Breast epithelium (tissue), 3 donors: ENCODE results near the gene PIK3CD.

Experiments used
- POLR2A ChIP-seq: fragments of 450-650 bp; IDR thresholded peaks from one replicate; pipeline ENCODE4 v1.6.1; 2016; ENCODE audit warnings: antibody characterized with exemption, mild to moderate bottlenecking, moderate library complexity
- POLR2AphosphoS5 ChIP-seq, 3 donors: sonication (generic); formaldehyde crosslinking; IDR thresholded peaks; one replicate each; pipeline ENCODE4 v1.6.1; 2017; ENCODE audit warnings: antibody characterized with exemption in 3 of 3
- TF ChIP-seq, protein P1 (sequence below), 3 donors: fragments of 450-650 bp; IDR thresholded peaks; one replicate each; pipeline ENCODE4 v1.5.1; 2016 to 2017; ENCODE audit warnings: antibody characterized with exemption in 3 of 3, mild to moderate bottlenecking in 3 of 3, moderate library complexity in 3 of 3

DNA sequence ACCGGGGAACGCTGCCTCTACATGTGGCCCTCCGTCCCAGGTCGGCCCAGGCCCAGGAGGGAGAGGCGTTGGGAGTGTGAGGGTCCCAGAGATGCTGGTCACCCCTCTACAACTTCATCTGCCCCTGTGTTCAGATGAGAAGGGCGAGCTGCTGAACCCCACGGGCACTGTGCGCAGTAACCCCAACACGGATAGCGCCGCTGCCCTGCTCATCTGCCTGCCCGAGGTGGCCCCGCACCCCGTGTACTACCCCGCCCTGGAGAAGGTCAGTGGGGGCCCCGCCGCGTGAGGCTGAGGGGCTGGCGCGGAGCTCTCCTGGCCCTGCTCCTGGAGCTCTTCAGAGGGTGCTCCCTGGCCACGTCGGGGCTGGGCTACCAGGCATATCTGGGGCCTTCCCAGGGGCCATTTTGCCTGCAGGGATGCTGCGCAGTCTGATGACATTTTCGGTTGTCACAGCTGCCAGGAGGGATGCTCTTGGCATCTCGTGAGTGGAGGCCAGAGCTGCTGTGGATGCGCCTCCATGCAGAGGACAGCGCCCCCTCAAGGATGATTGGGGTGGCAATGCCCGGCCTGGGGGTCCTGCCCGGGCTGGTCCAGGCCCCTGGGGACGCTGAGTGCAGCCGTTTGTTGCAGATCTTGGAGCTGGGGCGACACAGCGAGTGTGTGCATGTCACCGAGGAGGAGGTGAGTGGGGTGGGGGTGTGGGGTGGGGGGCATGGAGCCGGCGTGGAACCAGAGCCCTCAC is 68.6 kb downstream of the PIK3CD start:
- TF ChIP-seq, protein P1, sequence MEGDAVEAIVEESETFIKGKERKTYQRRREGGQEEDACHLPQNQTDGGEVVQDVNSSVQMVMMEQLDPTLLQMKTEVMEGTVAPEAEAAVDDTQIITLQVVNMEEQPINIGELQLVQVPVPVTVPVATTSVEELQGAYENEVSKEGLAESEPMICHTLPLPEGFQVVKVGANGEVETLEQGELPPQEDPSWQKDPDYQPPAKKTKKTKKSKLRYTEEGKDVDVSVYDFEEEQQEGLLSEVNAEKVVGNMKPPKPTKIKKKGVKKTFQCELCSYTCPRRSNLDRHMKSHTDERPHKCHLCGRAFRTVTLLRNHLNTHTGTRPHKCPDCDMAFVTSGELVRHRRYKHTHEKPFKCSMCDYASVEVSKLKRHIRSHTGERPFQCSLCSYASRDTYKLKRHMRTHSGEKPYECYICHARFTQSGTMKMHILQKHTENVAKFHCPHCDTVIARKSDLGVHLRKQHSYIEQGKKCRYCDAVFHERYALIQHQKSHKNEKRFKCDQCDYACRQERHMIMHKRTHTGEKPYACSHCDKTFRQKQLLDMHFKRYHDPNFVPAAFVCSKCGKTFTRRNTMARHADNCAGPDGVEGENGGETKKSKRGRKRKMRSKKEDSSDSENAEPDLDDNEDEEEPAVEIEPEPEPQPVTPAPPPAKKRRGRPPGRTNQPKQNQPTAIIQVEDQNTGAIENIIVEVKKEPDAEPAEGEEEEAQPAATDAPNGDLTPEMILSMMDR (IDR thresholded peaks at IDR 0.05): no peak
- TF ChIP-seq POLR2AphosphoS5 (IDR thresholded peaks at IDR 0.05): no peak
- no peak for TF ChIP-seq POLR2A
